NOMO-1 (cell line): Measurements from ENCODE around the gene HCRTR1.
A peak's percentile ranks its signal among the peaks of the same experiment; 100 is the strongest.

ENCODE experiments used
- DNase-seq, 2 experiments: peaks; one replicate each; lab custom pipeline; 2025; ENCODE audit not compliant: unreplicated experiment in 2 of 2; lab: John Stamatoyannopoulos, UW

The HCRTR1 gene

DNA sequence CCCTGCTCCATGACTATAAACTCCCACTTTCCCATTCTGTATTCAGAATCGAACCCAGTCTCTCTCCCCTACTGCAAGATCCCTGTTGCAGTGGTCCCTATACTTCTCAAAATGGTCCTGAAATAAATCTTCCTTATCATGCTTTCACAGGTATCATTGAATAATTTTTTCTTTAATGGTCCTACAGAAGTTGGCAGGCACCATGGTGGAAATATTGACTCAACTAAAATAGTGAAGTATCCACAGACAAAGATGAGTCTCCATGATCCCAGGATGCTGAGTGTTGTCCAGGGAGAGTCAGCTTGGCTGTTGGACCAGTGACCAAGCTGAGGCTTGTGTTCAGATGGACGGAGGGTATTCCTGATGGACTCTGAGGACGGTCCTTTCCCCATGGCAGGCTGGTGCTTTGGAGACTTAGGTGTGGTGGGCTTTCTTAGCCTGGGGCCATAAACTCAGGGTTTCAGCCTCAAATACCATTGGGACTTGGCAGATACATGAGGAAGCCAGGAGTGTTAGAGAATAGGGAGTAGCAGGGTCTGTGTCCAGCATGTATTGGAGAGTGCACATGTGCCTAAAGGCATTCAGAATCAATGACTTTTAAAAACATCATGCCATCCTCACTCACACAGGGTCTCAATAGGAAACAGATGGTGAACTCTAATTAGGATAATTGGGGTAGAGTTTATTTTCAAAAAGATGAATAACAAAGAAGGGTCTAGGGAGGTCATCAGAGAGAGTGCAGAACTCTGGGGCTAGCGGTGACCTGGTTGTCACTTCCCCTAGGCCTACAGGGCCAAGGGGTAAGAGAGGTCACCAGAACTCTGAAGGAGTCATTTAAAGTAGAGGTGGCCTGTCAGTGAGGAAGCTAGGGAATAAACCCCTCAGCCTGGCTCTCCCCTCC is 21.4 kb upstream of the HCRTR1 start:
- no peak for DNase-seq

DNA sequence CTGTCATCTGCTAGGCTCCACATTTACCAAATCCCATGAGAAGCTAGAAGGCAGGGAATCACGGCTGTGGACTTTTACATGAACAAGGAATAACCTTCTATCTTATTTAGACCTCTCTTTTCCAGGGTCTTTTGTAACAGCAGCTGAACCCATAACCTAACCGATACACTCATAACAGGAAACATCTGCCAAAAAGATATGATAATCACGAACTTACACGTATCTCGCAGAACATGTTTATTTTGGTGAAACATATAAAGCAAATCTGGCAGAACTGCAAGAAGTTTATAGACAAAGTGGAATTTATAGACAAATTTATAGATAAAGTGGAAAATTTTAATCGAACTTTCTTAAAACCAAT is 20.8 kb upstream of the HCRTR1 start:
- no peak for DNase-seq

DNA sequence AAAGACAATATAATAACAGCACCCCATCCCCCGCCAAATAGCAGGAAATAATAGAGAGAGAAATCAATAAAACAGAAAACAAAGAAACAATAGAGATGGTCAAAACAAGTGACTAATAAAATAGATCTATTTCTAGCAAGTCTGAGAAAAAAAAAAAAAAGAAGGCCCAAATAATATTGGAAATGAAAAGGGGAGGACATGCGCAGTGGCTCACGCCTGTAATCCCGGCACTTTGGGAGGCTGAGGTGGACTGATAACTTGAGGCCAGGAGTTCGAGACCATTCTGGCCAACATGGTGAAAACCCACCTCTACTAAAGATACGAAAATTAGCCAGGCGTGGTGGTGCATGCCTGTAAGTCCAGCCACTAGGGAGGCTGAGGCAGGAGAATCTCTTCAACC is 18.5 kb upstream of the HCRTR1 start:
- DNase-seq, result no peak

DNA sequence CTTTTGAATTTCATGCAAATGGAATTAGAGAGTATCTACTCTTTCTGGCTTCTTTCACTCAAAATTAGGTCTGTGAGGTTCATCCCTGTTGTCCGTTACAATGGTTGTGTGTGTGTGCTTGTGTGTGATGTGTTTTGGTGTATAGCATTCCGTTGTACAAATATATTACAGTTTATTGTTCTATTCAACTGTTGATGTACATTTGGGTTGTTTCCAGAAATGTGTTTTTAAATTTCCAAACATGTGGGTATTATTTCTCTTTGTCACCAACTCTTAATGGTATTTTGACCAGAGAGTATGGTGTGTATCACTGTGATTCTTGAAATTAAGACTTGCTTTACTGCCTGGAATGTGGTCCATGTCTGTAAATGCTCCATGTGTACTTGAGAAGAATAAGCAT is 16.8 kb upstream of the HCRTR1 start:
- DNase-seq, result no peak

DNA sequence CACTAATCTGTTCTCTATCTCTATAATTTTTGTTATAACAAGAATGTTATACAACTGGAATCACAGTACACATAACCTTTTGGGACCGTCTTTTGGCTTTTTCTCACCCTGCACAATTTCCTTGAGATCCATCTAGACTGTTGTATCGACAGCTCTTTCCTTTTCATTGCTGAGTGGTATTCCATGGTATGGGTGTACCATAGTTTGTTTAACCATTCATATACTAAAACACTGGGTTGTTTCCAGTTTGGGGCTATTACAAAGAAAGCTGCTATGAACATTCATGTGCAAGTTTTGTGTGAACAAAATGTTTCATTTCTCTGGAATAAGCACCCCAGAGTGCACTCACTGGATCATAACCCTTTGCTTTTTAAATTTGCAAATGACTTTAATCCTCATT is 15.4 kb upstream of the HCRTR1 start:
- DNase-seq, result no peak

DNA sequence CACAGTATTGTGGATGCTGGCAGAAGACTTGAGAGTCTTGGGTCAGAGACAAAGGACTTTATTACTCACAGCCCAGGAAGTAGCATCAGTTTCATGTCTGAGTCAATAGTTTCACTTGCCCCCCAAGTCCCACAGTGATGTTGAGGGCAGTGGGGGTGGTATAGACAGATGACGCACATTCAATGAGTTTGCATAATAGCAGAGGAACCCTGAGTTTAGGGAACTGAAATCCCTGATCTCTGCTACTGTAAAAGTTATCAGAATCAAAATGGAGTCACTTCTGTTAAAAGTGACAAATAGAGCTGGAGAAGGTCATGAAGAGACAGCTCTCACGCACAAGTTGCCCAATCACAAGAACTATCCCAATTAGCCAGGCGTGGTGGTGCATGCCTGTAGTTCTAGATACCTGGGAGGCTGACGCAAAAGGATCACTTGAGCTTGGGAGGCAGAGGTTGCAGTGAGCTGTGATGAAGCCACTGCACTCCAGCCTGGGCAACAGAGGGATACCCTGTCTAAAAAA is 11.5 kb upstream of the HCRTR1 start:
- peak; percentile 85 to 94 for DNase-seq

DNA sequence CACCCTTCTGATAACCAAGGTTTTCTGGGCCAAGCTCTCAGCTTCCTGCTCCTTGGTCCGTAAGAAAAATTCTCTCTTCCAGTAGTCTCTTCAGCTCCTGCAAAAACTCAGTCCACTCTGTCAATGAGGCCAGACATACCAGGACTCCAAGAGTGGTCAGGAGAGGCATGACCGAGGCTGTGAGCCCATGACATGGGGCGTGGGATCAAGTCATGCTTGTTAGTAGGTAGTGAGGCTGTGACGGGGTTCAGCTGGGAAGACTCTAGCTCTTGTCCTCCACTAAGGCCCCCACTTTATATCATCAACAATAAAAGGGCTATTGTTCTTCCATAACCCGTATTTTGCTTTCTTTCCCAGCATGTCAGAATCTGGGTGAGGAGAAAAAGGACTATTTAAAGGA is 10.1 kb upstream of the HCRTR1 start:
- no peak for DNase-seq

DNA sequence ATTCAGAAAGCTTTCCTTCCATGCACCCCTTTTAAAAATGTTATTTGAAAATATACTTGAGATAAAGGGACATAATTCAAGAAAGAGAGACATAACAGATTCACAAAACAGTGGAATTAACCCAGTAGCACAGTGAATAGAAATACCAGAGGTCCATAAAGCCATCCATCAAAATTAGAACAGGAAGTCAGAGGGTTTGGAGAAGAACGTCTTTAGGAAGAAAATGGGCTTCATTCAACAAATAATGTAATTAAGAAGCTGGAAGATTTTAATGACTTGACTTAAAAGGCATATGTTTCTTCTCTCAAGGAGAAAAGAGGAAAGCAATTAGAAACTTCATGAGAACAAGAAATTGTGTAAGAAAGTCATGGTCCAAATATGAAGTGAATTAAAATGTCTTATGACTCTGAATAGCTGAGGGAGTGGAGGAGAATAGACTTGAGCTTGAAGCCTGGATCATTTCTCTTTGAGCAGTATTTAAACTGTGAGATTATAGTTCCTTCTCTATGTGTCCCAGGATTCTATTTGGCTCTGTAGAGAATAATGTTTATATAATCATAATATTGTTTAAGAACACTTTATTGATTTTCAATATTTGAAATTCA is 7.9 kb upstream of the HCRTR1 start:
- DNase-seq, result peak in 1 of 2 experiments; percentile 23

DNA sequence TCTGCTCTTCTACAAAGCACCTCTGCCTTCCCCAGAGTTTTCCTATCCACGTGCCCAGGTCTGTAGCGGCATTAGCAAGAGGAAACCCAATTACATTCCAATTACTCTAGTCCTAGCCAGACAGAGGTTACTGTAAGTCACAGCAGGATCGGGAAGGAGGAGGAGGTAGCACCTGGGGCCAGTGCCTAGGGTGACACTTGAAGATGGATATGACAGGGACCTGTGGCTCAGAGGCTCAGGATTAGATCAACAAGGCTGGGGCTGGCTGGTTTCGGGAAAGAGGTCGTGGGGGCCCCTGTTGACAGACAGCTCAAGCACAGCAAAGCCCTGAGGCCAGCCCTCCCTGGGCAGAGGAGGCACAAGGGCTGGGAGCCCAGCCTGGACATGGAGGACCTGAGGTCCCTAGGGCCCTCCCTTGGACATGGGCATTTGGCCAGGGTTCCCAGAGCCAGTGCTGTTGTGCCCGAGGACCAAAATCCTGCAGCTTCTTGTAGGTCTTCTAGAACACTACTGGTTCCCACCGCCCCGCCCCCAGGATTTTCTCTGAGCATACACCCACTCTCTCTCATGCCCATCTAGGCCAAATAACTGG is 3.0 kb upstream of the HCRTR1 start:
- DNase-seq, result no peak

DNA sequence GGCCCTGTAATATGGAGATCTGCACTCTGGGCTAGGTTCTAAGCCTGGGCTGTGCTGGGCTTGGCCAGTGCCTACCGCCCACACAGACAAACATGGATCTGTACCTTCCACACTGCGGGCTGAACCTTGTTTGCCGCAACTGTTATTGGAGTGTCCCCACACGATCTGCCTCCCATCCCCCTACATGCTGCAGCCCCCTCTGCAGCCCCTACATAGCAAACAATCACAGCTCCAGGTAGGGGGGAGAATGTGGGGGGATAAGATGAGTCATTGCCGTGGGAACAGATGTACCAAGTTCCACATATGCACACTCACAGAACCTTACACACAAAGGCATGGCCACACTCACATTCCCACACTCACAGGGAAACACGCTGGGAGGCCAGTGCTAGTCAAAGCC is 2.1 kb upstream of the HCRTR1 start:
- DNase-seq, result no peak

DNA sequence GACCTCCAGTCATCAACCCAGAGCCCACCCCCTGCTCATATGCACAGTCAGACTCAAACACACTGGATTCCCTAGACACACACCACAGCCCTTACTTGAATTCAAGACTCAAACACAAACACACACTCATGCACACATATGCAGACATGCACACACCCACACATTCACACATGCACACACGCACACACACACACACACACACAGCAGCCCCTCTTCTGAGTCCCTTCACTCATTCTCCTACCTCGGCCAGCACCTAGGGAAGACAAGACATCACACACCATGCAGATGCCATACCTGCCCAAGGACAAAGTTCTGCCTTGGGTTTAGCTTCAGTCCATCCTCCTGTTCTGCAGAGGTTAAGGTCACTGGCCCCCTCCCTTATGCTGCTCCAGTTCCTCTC is 1.6 kb upstream of the HCRTR1 start:
- no peak for DNase-seq

DNA sequence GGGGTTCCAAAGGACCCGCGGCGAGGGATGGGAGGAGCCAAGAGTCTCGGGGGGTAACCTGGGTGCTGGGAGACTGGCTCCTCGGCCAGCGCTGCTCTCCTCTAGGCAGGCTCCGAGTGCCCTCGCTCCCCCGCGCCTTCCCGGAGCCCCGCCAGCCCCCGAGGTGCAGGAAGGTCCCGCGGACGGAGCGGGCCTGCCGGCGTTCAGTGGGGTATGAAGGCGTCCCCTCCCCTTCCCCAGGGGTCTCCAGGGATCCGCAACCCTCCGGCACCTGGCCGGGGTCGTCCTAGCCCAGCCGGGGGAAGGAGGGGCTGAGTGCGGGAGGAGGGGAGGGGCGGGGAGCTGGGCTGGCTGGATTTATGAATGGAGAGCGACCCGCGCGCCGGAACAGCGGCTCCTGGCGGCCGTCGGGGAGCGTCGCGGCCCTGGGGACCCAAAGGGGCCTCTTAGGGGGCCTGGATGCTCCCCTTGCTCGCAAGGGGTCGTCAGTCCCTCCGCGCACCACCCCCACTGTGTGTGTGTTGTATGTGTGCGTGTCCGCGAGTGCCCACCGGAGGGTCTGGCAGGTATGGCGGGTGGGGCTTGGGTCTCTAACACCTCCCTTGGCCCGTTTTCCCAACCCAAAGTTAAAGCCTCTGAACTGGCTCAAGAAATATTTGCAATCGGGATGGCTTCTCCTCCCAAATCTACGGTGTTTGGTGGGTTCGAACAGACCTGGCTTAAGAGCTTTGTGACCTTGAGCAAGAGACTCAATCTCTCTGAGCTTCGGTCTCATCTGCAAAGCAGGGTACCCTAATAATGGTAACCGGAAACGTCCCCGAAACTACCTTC is 642 bp downstream of the HCRTR1 start:
- DNase-seq, result peak; percentile 23 to 29

DNA sequence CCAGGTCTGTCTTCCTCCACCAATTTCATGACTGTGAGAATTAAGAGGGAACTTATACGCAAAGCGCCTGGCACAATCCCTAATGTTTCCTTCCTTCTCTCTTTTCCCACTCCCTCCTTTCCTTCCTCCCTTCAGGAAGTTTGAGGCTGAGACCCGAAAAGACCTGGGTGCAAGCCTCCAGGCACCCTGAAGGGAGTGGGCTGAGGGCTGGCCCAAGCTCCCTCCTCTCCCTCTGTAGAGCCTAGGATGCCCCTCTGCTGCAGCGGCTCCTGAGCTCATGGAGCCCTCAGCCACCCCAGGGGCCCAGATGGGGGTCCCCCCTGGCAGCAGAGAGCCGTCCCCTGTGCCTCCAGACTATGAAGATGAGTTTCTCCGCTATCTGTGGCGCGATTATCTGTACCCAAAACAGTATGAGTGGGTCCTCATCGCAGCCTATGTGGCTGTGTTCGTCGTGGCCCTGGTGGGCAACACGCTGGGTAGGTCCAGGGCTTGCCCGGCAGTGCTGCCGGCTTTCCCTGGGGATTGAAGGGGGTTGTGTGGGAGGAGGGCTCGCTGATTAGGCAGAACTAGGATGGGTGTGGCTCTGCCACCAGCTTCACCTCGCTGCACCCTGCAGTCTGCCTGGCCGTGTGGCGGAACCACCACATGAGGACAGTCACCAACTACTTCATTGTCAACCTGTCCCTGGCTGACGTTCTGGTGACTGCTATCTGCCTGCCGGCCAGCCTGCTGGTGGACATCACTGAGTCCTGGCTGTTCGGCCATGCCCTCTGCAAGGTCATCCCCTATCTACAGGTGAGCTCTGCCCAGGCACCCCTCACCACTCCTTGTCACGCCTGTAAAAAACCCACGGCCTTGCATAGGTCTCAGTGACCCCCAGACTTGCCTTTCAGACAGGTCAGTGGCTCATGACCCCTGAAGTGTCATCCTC is 1.7 kb downstream of the HCRTR1 start:
- no peak for DNase-seq

DNA sequence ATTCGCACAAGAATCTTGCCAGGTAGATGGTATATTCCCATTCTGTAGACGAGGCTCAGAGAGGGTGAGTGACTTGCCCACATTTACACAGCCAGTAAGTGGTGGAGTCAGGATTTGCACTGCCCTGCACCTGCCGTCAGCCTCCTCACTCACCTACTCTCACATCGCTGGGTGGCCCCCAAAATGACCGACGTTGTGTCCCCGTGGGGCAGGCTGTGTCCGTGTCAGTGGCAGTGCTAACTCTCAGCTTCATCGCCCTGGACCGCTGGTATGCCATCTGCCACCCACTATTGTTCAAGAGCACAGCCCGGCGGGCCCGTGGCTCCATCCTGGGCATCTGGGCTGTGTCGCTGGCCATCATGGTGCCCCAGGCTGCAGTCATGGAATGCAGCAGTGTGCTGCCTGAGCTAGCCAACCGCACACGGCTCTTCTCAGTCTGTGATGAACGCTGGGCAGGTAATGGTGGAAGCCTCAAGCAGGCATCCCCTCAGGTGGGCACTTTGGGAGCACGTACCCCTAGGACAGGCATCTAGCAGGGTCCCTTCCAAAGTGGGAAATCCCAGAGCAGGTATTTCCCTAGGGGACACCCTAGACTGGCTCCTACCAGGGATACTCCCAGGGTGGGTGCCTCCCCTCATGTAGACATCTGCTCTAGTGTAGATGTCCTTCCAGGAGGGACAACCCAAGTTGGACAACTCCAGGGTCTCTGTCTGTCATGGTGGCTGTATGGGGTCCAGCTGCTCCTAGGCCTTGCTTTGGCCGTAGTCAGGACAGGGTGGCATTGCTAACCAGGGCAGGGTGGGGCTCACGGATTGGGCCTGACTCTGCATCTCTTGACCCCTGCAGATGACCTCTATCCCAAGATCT is 3.4 kb downstream of the HCRTR1 start:
- no peak for DNase-seq

DNA sequence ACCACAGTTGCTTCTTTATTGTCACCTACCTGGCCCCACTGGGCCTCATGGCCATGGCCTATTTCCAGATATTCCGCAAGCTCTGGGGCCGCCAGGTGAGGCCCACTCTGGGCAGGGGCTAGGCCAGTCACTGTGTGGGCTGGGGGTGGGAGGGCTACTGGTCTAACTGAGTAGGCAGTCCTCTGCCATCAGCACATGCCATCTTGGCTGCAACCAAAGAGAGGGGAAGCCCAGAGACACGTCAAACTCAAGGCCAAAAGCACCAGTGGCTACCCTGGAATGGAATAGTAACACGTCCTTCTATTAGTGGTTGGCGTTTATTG is 4.0 kb downstream of the HCRTR1 start:
- no peak for DNase-seq

DNA sequence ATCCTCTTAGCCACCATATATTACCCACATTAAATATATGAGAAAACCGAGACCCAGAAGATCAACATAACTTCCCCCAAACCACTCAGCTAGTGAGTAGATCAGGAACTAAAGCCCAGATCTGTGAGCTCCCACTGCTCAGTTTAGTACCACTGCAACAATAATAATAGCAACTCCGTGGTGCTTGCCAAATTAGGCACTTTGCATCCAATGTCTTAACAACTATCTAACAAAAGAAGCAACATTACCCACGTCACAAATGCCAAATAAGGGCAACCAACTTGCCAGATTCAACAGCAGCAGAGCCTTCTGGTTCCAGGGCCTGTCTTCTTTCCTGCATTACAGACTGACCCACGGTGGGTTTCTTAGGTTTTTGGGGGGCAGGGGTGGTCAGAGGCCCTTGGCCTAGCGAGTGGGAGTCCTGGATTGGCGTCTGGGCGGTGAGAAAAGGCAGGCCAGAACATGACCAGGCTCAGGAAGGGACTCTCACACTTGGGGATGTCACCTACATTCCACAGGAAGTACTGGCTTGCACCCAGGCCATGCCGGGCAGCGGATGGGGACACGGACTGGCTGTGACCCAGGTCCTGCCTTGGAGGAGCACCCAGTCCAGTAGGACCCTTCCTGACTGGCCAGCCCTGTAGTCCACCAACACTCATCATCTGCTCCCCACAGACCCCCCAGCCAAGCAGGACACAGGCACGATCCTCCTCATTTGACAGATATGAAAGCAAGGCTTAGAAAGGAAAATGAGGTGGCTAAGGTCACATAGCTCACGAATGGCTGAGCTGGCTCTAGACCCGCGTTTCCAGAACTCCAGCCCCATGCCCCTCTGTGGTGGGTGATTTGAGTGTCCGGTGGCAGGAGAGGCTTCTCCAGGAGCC is 4.6 kb downstream of the HCRTR1 start:
- no peak for DNase-seq

DNA sequence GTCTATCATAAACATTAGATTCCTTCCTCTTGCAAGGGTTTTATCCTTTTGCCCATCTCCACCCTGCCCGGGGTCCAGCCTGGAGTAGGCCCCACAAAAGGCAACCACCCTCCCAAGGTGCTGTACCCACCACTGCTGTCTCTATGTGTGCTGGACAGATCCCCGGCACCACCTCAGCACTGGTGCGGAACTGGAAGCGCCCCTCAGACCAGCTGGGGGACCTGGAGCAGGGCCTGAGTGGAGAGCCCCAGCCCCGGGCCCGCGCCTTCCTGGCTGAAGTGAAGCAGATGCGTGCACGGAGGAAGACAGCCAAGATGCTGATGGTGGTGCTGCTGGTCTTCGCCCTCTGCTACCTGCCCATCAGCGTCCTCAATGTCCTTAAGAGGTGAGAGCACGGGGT is 5.9 kb downstream of the HCRTR1 start:
- no peak for DNase-seq

DNA sequence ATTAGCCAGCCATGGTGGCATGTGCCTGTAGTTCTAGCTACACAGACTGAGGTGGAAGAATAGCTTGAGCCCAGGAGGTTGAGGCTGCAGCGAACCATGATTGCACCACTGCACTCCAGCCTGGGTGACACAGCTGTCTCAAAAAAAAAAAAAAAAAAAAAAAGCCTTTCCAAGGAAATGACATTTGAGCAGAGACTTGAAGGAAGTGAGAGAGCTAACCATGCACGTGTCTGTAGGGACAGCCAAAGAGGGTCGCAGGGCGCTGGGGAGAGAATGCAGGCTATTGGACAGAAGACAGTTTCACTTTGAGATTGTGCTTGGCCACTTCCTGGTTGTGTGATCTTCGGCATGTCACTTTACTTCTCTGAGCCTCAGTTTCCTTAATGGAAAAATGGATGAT is 6.8 kb downstream of the HCRTR1 start:
- DNase-seq, result no peak
